COLO829 (cell line): ENCODE results near the gene TBX10.
"Not testable (repeated sequence)": the region's sequence is repeated elsewhere in the genome, so short reads cannot be mapped to it uniquely, and the experiment has no call there.

ENCODE experiments used
- DNase-seq: peaks from one replicate; pipeline ENCODE4 v3.0.0; 2012; ENCODE audit warnings: low spot score

TBX10 gene

GRCh38 chr11:67631411-67631810 lies 8.2 kb downstream of the TBX10 start:
- DNase-seq: no peak

GRCh38 chr11:67630943-67631331 lies 8.6 kb downstream of the TBX10 start:
- DNase-seq: no peak

- peak; percentile 98 for DNase-seq
Observed at GRCh38 chr11:67630228-67630942, 9.2 kb downstream of the TBX10 start.

GRCh38 chr11:67629386-67630227 lies 10.0 kb downstream of the TBX10 start, which contains the start of gene NUDT8:
Gene NUDT8, minus strand, starts transcription at chr11:67629937. Its CDS starts 26 bp downstream, at chr11:67629911.
- peak; percentile 54 for DNase-seq

- DNase-seq: no peak
Observed at GRCh38 chr11:67628710-67629385, 10.7 kb downstream of the TBX10 start.

GRCh38 chr11:67627812-67628624 lies 11.5 kb downstream of the TBX10 start:
- DNase-seq: no peak

- DNase-seq: no peak
Observed at GRCh38 chr11:67627441-67627811, 12.1 kb downstream of the TBX10 start.

GRCh38 chr11:67626970-67627369 lies 12.6 kb downstream of the TBX10 start:
- DNase-seq: no peak

GRCh38 chr11:67626131-67626833 lies 13.3 kb downstream of the TBX10 start:
- not testable (repeated sequence) for DNase-seq

GRCh38 chr11:67623795-67624194 lies 15.8 kb downstream of the TBX10 start:
- not testable (repeated sequence) for DNase-seq

- DNase-seq: not testable (repeated sequence)
Observed at GRCh38 chr11:67622905-67623304, 16.7 kb downstream of the TBX10 start.

- not testable (repeated sequence) for DNase-seq
Observed at GRCh38 chr11:67621928-67622327, 17.6 kb downstream of the TBX10 start.

- not testable (repeated sequence) for DNase-seq
Observed at GRCh38 chr11:67620621-67621020, 18.9 kb downstream of the TBX10 start.

GRCh38 chr11:67619683-67620618 lies 19.6 kb downstream of the TBX10 start:
- DNase-seq: not testable (repeated sequence)

- DNase-seq: not testable (repeated sequence)
Observed at GRCh38 chr11:67618901-67619659, 20.5 kb downstream of the TBX10 start.

GRCh38 chr11:67617243-67617953 lies 22.2 kb downstream of the TBX10 start:
- DNase-seq: no peak

GRCh38 chr11:67616431-67617242 lies 22.9 kb downstream of the TBX10 start:
- no peak for DNase-seq
